IPS-18a (cell line): ENCODE measurements around the gene NEB.

ENCODE experiments used
- H3K27ac ChIP-seq: one replicate; pipeline ENCODE4 v1.5.1; 2013; ENCODE audit warnings: low read length
- H3K27me3 ChIP-seq: one replicate; pipeline ENCODE4 v1.6.1; 2013; ENCODE audit warnings: mild to moderate bottlenecking, low read length; ENCODE audit not compliant: control insufficient read depth, insufficient read depth
- H3K36me3 ChIP-seq: one replicate; pipeline ENCODE4 v1.6.1; 2013; ENCODE audit warnings: low read depth, low read length; ENCODE audit not compliant: control insufficient read depth
- H3K4me1 ChIP-seq: one replicate; pipeline ENCODE4 v1.6.1; 2013; ENCODE audit warnings: low read depth, low read length; ENCODE audit not compliant: control insufficient read depth
- H3K4me3 ChIP-seq: one replicate; pipeline ENCODE4 v1.5.1; 2013; ENCODE audit warnings: low read length
- H3K9ac ChIP-seq: one replicate; pipeline ENCODE4 v1.6.1; 2013; ENCODE audit warnings: mild to moderate bottlenecking, low read length, moderate library complexity
- H3K9me3 ChIP-seq: one replicate; pipeline ENCODE4 v1.6.1; 2013; ENCODE audit warnings: low read depth, low read length; ENCODE audit not compliant: control insufficient read depth

NEB gene

DNA sequence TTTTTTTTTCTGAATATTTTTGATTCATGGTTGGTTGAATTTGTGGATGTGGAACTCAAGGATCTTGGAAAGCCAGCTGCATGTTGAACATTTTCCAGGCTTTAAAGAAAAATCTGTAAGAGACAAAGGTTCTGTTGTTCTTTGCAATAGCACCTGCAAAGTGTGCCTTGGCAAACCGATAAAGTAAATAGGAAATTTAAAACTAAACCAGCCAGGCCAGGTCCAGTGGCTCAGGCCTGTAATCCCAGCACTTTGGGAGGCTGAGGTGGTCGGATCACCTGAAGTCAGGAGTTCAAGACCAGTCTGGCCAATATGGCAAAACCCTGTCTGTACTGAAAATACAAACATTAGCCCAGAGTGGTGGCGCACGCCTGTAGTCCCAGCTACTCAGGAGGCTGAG, 250.2 kb downstream of the NEB start:
- H3K27me3 ChIP-seq: no peaks in the 10 kb centered on the region
- peaks cover 26% of the 10 kb centered on the region for H3K36me3 ChIP-seq
- no peak overlapping the region for H3K4me3 ChIP-seq
- H3K27ac ChIP-seq: no peak overlapping the region
- no peaks in the 10 kb centered on the region for H3K4me1 ChIP-seq
- no peak overlapping the region for H3K9ac ChIP-seq
- no peaks in the 10 kb centered on the region for H3K9me3 ChIP-seq

DNA sequence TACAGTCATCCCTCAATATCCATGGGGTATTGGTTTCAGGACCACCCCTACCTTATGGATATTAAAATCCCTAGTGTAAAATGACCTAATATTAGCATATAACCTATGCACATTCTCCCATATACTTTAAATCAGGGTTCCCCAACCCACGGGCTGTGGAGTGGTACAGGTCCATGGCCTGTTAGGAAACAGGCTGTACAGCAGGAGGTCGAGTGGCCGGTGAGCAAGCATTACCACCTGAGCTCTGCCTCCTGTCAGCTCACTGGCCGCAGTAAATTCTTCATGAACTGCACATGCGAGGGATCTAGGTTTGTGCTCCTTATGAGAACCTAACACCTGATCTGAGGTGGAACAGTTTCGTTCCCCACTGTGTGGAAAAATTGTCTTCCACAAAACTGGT, 250.7 kb downstream of the NEB start:
- no peaks in the 10 kb centered on the region for H3K4me1 ChIP-seq
- peaks cover 30% of the 10 kb centered on the region for H3K36me3 ChIP-seq
- no peaks in the 10 kb centered on the region for H3K27me3 ChIP-seq
- H3K4me3 ChIP-seq: no peak overlapping the region
- H3K27ac ChIP-seq: no peak overlapping the region
- H3K9me3 ChIP-seq: no peaks in the 10 kb centered on the region
- H3K9ac ChIP-seq: no peak overlapping the region

DNA sequence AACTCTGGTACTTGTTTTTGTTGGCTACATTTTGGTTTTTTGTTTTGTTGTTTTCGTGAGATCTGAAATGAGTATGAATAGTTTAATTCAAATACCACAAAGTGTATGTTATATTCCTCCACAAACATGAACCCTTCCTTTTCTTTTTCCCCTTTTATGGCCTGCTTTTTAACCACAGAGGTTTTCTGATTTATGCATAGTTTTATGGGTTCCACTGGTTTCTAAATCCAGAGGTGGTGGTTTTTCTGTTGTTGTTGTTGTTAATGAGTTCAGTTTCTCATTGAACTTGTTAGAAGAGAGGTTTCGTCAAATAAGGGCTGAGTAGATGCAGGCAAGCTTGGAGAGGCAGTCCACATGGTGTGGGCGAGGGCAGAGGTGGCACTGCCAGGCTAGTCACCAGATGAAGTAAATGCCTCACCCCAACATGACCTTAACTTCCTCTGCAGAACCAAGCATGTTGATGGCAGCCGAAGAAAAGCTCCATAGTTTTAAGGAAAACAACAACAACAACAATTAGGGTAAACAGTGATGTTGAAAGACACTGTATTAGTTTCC, 252.0 kb downstream of the NEB start:
- Histone ChIP-seq H3K27ac (no peak overlapping the region), H3K4me1 (no peaks in the 10 kb centered on the region), H3K9me3 (no peaks in the 10 kb centered on the region), H3K4me3 (no peak overlapping the region), H3K9ac (no peak overlapping the region), H3K27me3 (no peaks in the 10 kb centered on the region), H3K36me3 (peaks cover 39% of the 10 kb centered on the region)

DNA sequence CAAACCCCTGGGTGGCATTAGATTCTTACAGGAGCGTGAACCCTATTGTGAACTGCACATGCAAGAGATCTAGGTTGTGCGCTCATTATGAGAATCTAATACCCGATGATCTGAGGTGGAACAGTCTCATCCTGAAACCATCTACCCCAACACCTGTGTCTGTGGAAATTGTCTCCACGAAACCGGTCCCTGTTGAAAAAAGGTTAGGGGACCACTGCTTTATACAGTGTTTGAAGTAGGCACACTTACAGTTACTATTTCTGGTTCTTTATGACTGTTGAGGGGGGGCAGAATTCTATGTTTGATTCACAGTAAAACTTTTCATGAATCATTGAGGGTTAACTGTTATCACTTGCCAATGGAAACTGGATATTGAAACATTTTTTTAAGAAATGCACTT, 252.5 kb downstream of the NEB start:
- Histone ChIP-seq H3K27me3 (no peaks in the 10 kb centered on the region), H3K4me3 (no peak overlapping the region), H3K4me1 (no peaks in the 10 kb centered on the region), H3K36me3 (peaks cover 44% of the 10 kb centered on the region), H3K27ac (no peak overlapping the region), H3K9me3 (no peaks in the 10 kb centered on the region), H3K9ac (no peak overlapping the region)

DNA sequence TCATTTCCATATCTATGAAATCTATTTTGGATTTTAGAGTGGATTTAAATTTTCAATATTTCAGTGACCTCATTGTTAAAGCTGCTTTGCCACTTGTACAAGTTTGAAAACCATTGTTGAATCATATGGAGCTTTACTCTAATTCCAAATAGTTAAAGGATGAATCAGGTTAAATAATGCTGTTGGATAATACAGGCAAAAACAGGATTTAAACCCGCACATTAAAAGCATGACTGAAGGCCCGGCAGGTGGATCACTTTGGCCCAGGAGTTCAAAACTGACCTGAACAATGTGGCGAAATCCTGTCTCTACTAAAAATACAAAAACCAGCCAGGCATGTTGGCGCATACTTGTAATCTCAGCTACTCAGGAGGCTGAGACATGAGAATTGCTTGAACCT, 256.3 kb downstream of the NEB start:
- Histone ChIP-seq H3K27me3 (no peaks in the 10 kb centered on the region), H3K4me3 (no peak overlapping the region), H3K27ac (no peak overlapping the region), H3K9me3 (no peaks in the 10 kb centered on the region), H3K4me1 (no peaks in the 10 kb centered on the region), H3K36me3 (peaks cover 69% of the 10 kb centered on the region), H3K9ac (no peak overlapping the region)

DNA sequence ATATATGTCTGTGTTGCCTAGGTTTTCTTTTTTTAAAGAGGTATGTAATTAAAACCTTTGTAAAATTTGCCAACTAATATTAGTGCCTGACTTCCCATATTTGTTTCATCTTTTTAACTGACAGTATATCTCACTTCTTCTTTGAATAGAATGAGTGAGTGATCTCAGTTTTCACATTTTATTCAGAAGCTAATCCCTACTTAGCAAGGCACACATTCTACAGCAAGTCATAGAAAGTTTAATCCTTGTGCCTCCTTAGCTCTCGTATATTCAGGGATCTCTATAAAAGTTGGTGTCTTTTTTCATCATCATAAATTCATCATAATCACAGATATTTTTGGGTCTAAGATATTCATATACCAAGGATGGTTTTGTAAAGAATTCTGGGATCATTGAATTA, 258.0 kb downstream of the NEB start:
- Histone ChIP-seq H3K4me1 (no peaks in the 10 kb centered on the region), H3K4me3 (no peak overlapping the region), H3K9me3 (no peaks in the 10 kb centered on the region)

DNA sequence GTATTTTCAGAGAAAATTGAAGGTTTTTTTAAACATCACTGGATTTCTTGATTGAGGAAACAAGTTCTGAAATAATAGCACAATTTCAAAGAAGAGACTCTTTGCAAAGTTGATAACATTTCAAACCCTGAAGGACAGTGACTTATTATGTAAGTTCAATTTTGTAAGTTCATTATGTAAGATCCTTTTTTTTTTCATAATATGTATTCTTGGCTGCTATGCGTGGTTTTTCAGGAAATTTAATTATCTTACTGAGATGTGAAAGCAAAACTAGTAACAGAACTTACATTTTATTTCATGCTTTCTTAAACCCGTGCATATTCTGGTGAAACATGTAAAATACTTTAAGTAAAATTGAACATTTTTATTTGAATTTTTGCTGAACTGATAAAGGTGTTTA, 259.2 kb downstream of the NEB start:
- Histone ChIP-seq H3K36me3 (peaks cover 73% of the 10 kb centered on the region), H3K27ac (no peak overlapping the region)

More for the DNA sequence above, 258.0 kb downstream of the NEB start:
- H3K9ac ChIP-seq: no peak overlapping the region
- peaks cover 70% of the 10 kb centered on the region for H3K36me3 ChIP-seq
- no peak overlapping the region for H3K27ac ChIP-seq
- no peaks in the 10 kb centered on the region for H3K27me3 ChIP-seq

DNA sequence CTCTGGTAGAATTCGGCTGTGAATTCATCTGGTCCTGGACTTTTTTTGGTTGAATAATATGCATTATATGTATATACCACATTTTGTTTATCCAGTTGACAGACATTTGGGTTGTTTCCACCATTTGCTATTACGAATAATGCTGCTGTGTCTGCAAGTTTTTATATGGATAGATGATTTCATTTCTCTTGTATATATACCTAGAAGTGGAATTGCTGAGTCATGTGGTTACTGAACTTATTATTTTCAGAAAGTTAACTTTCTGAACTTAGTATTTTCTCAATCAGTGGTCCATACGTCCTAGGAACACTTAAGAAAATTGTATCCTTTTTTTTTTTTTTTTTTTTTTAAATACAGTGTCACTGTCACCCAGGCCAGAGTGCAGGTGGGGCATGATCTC, 261.3 kb downstream of the NEB start:
- no peak overlapping the region for H3K4me3 ChIP-seq

More for the DNA sequence above, 259.2 kb downstream of the NEB start:
- no peak overlapping the region for H3K9ac ChIP-seq
- no peaks in the 10 kb centered on the region for H3K4me1 ChIP-seq
- H3K9me3 ChIP-seq: no peaks in the 10 kb centered on the region
- H3K27me3 ChIP-seq: no peaks in the 10 kb centered on the region
- H3K4me3 ChIP-seq: no peak overlapping the region

DNA sequence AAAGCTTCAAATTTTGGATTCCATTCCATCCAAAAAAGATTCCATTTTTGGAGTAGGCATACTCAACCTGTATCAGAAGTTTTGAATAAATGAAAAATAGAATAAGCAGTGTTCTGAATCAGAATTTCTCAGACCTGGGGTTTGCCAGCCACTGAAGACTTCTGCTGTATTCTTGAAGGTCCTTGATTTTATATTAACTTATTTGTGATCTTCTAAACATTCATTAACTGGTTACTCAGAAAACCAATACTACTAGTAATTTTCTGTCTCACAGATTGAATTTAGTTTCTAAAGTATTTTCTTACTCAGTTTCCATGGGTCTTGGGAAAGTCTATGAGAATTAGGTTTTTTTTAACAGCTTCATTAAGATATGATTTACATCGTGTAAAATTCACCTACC, 263.7 kb downstream of the NEB start:
- H3K9me3 ChIP-seq: no peaks in the 10 kb centered on the region
- no peak overlapping the region for H3K4me3 ChIP-seq
- no peaks in the 10 kb centered on the region for H3K27me3 ChIP-seq
- no peak overlapping the region for H3K9ac ChIP-seq
- no peaks in the 10 kb centered on the region for H3K4me1 ChIP-seq
- H3K36me3 ChIP-seq: peaks cover 82% of the 10 kb centered on the region
- H3K27ac ChIP-seq: no peak overlapping the region

More for the DNA sequence above, 261.3 kb downstream of the NEB start:
- peaks cover 77% of the 10 kb centered on the region for H3K36me3 ChIP-seq
- no peaks in the 10 kb centered on the region for H3K9me3 ChIP-seq
- H3K9ac ChIP-seq: no peak overlapping the region
- no peaks in the 10 kb centered on the region for H3K4me1 ChIP-seq
- H3K27me3 ChIP-seq: no peaks in the 10 kb centered on the region
- no peak overlapping the region for H3K27ac ChIP-seq

DNA sequence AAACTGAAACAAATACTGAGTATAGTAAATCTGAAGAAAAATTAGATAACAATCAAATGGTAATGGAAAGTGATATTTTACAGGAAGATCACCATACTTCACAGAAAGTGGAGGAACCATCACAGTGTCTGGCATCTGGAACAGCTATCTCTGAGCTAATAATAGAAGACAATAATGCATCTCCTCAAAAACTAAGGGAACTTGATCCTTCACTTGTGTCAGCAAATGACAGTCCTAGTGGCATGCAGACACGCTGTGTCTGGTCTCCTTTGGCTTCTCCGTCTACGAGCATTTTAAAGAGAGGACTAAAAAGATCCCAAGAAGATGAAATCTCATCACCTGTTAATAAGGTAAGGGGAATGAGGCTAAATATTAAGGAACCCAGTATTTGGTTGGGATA, 268.5 kb downstream of the NEB start:
- Histone ChIP-seq H3K4me3 (no peak overlapping the region), H3K36me3 (peaks cover 96% of the 10 kb centered on the region), H3K27me3 (no peaks in the 10 kb centered on the region), H3K9ac (no peak overlapping the region), H3K27ac (no peak overlapping the region), H3K4me1 (peaks cover 4% of the 10 kb centered on the region), H3K9me3 (no peaks in the 10 kb centered on the region)

DNA sequence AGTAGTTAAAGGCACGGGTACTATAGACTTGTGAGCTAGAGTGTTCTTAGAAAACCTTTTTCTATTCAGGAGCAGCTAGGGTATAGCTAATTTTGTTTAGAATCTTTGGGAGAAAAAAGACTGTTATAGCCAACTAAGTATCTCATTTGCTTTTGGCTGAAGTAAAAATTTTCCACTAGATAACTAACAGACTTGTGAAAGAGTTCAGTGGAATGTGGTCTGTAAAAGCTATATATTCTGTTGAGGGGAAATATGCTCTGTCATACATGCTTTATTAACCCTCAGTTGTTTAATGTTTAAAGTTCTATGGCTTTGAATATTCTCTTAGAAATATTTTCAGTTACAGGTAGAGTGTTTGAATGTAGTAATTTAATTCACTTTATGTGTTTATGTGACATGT, 274.9 kb downstream of the NEB start:
- no peak overlapping the region for H3K4me3 ChIP-seq
- H3K27me3 ChIP-seq: no peaks in the 10 kb centered on the region
- no peak overlapping the region for H3K9ac ChIP-seq
- H3K4me1 ChIP-seq: peaks cover 4% of the 10 kb centered on the region
- H3K27ac ChIP-seq: no peak overlapping the region
- H3K36me3 ChIP-seq: peaks cover 96% of the 10 kb centered on the region
- H3K9me3 ChIP-seq: no peaks in the 10 kb centered on the region

DNA sequence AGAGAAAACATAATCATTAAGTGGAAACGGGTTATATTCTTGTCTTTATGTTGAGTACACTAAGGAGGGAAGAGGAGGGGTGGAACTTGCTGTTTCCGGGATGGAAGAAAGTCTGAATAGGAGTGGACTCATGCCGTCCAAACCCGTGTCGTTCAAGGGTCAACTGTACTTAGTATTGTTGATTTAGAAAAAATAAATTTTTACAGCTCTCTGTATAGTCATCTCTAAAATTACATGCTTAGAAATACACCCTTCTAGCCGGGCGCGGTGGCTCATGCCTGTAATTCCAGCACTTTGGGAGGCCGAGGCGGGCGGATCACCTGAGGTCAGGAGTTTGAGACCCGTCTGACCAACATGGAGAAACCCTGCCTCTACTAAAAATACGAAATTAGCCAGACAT, 295.1 kb downstream of the NEB start:
- peaks cover 89% of the 10 kb centered on the region for H3K36me3 ChIP-seq
- no peak overlapping the region for H3K4me3 ChIP-seq
- H3K27me3 ChIP-seq: no peaks in the 10 kb centered on the region
- no peak overlapping the region for H3K9ac ChIP-seq
- H3K9me3 ChIP-seq: no peaks in the 10 kb centered on the region
- no peaks in the 10 kb centered on the region for H3K4me1 ChIP-seq
- no peak overlapping the region for H3K27ac ChIP-seq
